ENCODE measurements around the gene S100A6.

S100A6 gene

DNA sequence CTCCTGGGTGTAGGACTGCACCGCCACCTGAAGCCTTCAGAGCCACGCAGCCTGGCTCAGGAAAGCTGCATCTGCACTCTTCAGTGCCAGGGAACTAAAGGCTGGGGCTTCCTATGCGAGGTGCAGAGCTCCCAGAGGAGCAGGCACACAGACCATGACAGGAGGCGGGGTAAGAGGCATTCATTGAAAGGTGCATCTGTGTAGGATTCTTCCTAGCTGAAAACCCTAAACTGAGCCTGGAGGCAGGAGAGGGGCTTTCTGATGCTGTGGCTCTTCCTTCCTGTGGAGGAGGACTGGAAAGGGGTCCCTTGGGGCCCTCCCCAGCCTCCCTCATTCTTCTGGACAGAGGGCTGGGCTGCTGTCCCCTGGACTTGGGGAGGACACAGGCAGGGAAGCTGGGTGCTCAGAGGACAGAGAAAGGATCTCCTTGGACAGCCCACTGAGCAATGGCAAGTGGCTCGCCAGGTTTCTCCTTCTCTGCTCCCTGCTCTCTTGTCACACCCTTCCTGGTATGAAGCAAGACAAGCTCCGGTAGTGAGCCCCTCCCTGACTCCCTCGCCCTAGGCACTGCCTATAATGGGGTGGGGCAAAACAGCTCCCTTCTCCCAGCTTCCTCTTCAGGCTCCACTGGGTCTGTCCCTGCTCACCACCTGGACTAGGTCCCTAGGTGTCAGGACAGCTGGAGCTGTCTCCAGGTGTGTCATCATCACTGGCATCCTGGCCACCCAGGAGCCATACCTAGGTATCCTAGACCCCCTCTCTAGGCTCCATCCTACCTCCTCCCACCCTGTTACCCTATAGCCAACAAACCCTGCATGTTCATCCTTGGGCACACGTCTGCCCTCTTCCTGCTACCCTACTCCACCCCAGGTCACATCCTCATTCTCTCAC is 20.0 kb downstream of the S100A6 start:
- H3K9ac ChIP-seq (ENCODE audit: low read depth, low read length) = no peak overlapping the region

DNA sequence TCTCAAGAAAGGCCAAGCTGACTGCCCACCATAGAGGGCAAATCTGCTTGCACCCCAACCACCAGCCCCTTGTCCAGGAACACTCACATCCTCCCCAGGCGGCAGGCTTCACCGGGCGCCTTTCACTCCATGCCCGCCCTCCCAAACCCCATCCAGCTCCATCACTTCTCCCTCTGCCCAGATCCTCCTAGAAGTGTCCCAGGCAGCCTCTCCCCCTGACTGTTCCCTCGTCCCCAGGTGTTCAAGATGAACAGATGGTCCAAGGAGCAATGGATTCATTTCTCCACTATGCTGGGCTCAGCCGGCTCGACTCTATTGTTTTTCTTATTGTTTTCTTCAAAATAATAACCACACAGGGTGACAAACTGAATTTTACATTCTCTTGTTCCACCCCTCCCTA is 22.1 kb downstream of the S100A6 start:
- H3K4me1 ChIP-seq (ENCODE audit: control insufficient read depth, insufficient read depth, low read length) = no peaks in the 10 kb centered on the region

More for the DNA sequence above, 20.0 kb downstream of the S100A6 start:
- no peaks in the 10 kb centered on the region for H3K36me3 ChIP-seq (ENCODE audit: control insufficient read depth, insufficient read depth, low read length)
- no peaks in the 10 kb centered on the region for H3K9me3 ChIP-seq (ENCODE audit: control insufficient read depth, insufficient read depth, low read length)
- peaks cover 50% of the 10 kb centered on the region for H3K27me3 ChIP-seq (ENCODE audit: control insufficient read depth, insufficient read depth, low read length)
- peaks cover 2% of the 10 kb centered on the region for H3K4me1 ChIP-seq (ENCODE audit: control insufficient read depth, insufficient read depth, low read length)
- H3K4me3 ChIP-seq (ENCODE audit: low read depth, low read length) = no peak overlapping the region

DNA sequence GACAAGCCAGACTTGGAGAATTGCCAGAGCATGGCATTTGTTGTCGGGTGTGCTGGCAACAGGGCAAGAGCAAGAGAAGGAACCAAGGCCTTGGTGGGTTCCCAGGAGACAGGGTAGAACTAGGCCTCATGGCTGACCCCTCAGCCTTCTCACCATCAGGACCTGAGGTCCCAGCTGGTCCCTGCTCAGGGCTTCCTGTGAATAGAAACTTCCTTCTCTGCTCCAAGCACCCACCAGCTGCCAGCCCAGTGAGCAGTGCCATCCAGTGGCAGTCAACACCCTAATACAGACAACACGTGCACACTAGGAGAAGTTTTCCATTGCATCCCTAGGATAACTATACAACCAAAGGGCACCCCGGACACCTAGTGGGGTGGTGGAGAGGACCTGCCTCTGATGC is 22.8 kb downstream of the S100A6 start:
- Histone ChIP-seq H3K9ac (ENCODE audit: low read depth, low read length) (no peak overlapping the region), H3K4me3 (ENCODE audit: low read depth, low read length) (no peak overlapping the region), H3K4me1 (ENCODE audit: control insufficient read depth, insufficient read depth, low read length) (no peaks in the 10 kb centered on the region), H3K27me3 (ENCODE audit: control insufficient read depth, insufficient read depth, low read length) (peaks cover 40% of the 10 kb centered on the region), H3K9me3 (ENCODE audit: control insufficient read depth, insufficient read depth, low read length) (no peaks in the 10 kb centered on the region), H3K36me3 (ENCODE audit: control insufficient read depth, insufficient read depth, low read length) (no peaks in the 10 kb centered on the region)

More for the DNA sequence above, 22.1 kb downstream of the S100A6 start:
- Histone ChIP-seq H3K9me3 (ENCODE audit: control insufficient read depth, insufficient read depth, low read length) (no peaks in the 10 kb centered on the region), H3K27me3 (ENCODE audit: control insufficient read depth, insufficient read depth, low read length) (peaks cover 43% of the 10 kb centered on the region), H3K4me3 (ENCODE audit: low read depth, low read length) (no peak overlapping the region), H3K9ac (ENCODE audit: low read depth, low read length) (no peak overlapping the region), H3K36me3 (ENCODE audit: control insufficient read depth, insufficient read depth, low read length) (no peaks in the 10 kb centered on the region)

DNA sequence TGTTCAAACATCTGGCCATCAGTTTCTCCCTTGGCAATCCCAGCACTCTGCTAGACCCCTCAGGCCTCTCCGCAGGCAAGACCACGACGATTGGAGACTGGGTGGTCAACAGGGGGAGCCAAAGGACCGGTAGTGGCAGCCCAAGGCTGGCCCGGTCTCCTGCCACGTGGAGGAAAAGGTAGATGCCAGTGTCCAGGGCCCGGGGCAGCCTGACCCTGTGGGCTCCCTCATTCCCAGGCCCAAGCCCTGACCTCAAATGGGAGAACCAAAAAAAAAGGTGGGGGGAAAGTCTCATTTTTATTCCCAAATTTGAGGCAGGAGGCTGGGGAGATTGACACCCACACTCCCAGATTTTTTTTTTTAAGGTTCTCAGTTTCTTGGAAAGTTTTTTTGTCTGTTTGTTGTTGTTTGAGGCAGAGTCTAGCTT is 24.8 kb downstream of the S100A6 start:
- Histone ChIP-seq H3K9ac (ENCODE audit: low read depth, low read length) (no peak overlapping the region), H3K9me3 (ENCODE audit: control insufficient read depth, insufficient read depth, low read length) (no peaks in the 10 kb centered on the region), H3K4me3 (ENCODE audit: low read depth, low read length) (no peak overlapping the region), H3K36me3 (ENCODE audit: control insufficient read depth, insufficient read depth, low read length) (no peaks in the 10 kb centered on the region), H3K4me1 (ENCODE audit: control insufficient read depth, insufficient read depth, low read length) (no peaks in the 10 kb centered on the region), H3K27me3 (ENCODE audit: control insufficient read depth, insufficient read depth, low read length) (peaks cover 29% of the 10 kb centered on the region)

DNA sequence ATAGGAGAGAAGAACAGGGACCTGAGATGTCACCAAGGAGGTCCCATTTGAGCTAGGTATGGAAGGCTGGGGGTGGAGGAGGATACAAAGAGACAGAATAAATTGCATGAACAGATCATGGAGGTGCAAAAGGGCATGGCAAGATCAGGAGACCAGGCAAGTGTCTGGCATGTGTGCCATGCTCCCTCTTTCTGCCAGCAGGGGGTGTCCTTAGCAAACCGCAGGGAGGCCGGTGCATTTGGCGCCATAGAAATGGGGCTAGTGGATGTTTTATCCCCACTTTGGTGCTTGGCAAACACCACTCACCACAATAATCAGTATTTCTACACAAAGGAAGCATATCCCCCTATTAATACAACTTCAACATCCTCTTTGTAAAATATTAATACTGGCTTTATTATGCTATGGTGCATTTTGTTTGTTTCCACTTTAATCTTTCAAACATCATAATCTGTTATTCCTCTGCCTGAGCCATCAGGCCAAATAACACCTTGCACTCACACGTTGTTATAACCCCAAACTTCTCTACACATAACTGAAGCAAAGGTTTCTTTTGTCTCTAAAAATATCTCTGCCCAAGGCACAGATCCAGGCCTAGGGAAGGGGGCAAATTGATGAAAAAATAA is 25.9 kb downstream of the S100A6 start:
- H3K27me3 ChIP-seq (ENCODE audit: control insufficient read depth, insufficient read depth, low read length) = peaks cover 21% of the 10 kb centered on the region
- H3K4me1 ChIP-seq (ENCODE audit: control insufficient read depth, insufficient read depth, low read length) = no peaks in the 10 kb centered on the region
- H3K4me3 ChIP-seq (ENCODE audit: low read depth, low read length) = no peak overlapping the region
- H3K9ac ChIP-seq (ENCODE audit: low read depth, low read length) = no peak overlapping the region
- H3K36me3 ChIP-seq (ENCODE audit: control insufficient read depth, insufficient read depth, low read length) = no peaks in the 10 kb centered on the region
- no peaks in the 10 kb centered on the region for H3K9me3 ChIP-seq (ENCODE audit: control insufficient read depth, insufficient read depth, low read length)

DNA sequence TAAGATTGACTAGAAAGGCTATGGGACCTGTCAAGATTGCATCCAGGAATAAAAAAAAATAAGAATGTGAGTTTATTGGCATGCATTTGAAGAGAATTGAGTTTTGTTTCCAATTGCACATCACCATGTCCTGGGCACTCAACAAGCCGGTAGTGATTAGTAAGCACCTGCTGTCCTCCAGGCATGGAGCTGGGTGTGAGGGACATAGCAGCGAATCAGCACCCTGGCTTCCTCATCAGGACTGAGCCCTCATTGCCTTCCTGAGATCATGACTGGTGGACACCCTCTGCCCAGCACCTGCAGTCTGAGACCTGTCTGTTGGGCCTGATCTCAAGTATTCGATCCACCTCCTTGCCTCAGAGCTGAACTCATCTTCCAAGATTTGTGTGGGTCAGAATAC is 26.8 kb downstream of the S100A6 start:
- no peak overlapping the region for H3K4me3 ChIP-seq (ENCODE audit: low read depth, low read length)
- peaks cover 21% of the 10 kb centered on the region for H3K27me3 ChIP-seq (ENCODE audit: control insufficient read depth, insufficient read depth, low read length)
- H3K4me1 ChIP-seq (ENCODE audit: control insufficient read depth, insufficient read depth, low read length) = no peaks in the 10 kb centered on the region
- no peaks in the 10 kb centered on the region for H3K9me3 ChIP-seq (ENCODE audit: control insufficient read depth, insufficient read depth, low read length)
- no peaks in the 10 kb centered on the region for H3K36me3 ChIP-seq (ENCODE audit: control insufficient read depth, insufficient read depth, low read length)
- H3K9ac ChIP-seq (ENCODE audit: low read depth, low read length) = no peak overlapping the region

DNA sequence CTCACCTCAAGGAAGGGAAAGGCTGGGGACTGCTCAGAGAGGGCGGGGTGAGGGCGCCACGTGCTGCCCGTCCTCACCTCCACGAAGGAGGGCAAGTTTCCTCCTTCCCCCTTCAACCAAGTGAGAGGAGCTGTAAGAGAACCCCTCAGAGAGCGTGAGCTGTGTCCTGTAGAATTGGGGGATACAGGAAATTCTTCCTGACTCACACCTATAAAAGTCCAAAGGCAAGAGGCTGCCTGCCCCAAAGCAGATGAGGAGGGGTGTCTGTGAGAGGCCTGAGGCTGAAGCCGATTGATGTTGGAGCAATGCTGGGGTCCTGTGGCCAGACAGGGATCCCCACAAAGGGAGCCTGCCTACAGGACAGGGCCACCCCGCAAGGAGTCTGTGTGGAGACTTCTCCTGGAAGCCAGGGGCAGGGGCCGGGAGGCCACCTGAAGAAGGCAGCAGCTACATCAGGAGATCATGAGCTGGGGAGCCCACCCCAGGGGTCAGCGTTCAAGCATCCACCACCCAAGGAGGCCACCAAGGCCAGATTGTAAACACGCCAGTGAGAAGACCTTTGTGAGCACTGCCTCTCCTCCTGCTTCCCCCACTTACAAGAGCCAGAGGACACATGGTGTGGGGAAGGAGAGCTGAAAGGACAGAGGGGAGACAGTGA is 27.7 kb downstream of the S100A6 start:
- no peaks in the 10 kb centered on the region for H3K9me3 ChIP-seq (ENCODE audit: control insufficient read depth, insufficient read depth, low read length)
- peaks cover 15% of the 10 kb centered on the region for H3K27me3 ChIP-seq (ENCODE audit: control insufficient read depth, insufficient read depth, low read length)
- no peak overlapping the region for H3K9ac ChIP-seq (ENCODE audit: low read depth, low read length)
- H3K4me1 ChIP-seq (ENCODE audit: control insufficient read depth, insufficient read depth, low read length) = no peaks in the 10 kb centered on the region
- H3K4me3 ChIP-seq (ENCODE audit: low read depth, low read length) = no peak overlapping the region
- H3K36me3 ChIP-seq (ENCODE audit: control insufficient read depth, insufficient read depth, low read length) = no peaks in the 10 kb centered on the region

DNA sequence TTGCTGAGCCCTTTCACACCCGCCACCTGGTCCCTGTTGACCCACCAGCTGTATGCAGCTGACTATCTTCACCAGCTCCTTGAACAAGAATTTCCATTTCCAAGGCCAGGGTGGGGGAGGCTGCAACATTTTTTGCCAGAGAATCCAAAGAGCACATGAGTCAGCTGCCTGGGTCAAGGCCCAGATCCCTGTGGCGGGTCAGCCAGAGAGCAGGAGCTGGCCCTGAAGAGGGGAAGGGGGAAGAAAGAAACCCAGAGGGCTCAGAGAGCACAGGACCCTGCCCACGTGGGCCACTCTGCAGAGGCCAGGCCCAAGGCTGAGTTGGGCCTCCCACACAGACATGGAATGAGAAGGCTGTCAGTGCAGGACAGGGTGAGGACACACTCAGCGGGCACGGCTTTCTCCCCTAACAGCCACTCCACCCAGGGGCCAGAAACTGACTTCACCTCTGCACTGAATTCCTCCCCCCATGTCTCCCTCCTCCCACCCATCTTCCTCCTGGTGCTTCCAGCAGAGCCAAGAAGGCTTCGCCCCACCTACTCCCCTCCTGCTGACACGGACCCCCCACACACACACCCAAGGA is 28.9 kb downstream of the S100A6 start:
- no peaks in the 10 kb centered on the region for H3K4me1 ChIP-seq (ENCODE audit: control insufficient read depth, insufficient read depth, low read length)
- no peak overlapping the region for H3K4me3 ChIP-seq (ENCODE audit: low read depth, low read length)
- H3K9me3 ChIP-seq (ENCODE audit: control insufficient read depth, insufficient read depth, low read length) = no peaks in the 10 kb centered on the region
- peaks cover 7% of the 10 kb centered on the region for H3K27me3 ChIP-seq (ENCODE audit: control insufficient read depth, insufficient read depth, low read length)
- H3K36me3 ChIP-seq (ENCODE audit: control insufficient read depth, insufficient read depth, low read length) = no peaks in the 10 kb centered on the region
- H3K9ac ChIP-seq (ENCODE audit: low read depth, low read length) = no peak overlapping the region

DNA sequence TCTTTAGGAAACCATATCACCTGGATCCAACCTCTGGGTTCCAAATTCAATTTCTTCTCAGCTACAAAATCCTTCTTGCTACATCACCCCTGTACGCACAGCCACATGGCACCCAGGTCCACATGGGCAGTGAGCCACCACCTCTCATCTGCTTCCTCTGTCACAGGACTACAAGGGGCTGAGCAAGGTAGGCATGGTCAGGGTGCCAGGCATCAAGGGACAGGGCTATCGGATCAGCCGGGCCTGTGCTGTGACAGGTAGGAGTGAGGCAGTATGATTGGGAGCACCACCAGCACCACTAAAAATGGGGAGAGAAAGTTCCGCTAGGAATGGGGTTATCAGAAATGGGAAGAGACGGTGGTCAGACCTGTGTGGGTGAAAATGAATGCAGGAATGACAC is 29.4 kb downstream of the S100A6 start:
- H3K9me3 ChIP-seq (ENCODE audit: control insufficient read depth, insufficient read depth, low read length) = no peaks in the 10 kb centered on the region
- H3K9ac ChIP-seq (ENCODE audit: low read depth, low read length) = no peak overlapping the region
- peaks cover 2% of the 10 kb centered on the region for H3K27me3 ChIP-seq (ENCODE audit: control insufficient read depth, insufficient read depth, low read length)
- H3K36me3 ChIP-seq (ENCODE audit: control insufficient read depth, insufficient read depth, low read length) = no peaks in the 10 kb centered on the region
- H3K4me3 ChIP-seq (ENCODE audit: low read depth, low read length) = no peak overlapping the region
- no peaks in the 10 kb centered on the region for H3K4me1 ChIP-seq (ENCODE audit: control insufficient read depth, insufficient read depth, low read length)

DNA sequence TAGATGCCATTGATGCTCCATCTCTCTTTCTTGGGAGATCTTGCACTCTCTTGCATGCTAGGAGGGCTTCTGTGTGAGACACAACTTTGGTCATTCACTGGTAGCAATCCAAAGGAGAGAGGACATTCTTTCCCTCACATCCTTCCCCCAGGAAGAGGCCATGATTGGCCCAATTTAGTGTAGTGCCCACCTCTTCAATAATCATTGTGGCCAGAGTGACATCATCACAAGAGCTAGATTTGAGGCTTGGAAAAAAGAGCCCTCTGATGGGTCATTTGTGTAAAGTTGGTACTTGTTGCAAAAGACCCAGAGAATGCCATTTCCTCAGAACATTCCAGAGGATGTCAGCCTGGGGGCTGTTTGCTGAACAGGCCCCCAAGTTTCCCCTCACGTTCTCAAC is 30.2 kb downstream of the S100A6 start:
- H3K9ac ChIP-seq (ENCODE audit: low read depth, low read length) = no peak overlapping the region
- H3K9me3 ChIP-seq (ENCODE audit: control insufficient read depth, insufficient read depth, low read length) = no peaks in the 10 kb centered on the region
- no peaks in the 10 kb centered on the region for H3K27me3 ChIP-seq (ENCODE audit: control insufficient read depth, insufficient read depth, low read length)
- H3K4me3 ChIP-seq (ENCODE audit: low read depth, low read length) = no peak overlapping the region
- H3K4me1 ChIP-seq (ENCODE audit: control insufficient read depth, insufficient read depth, low read length) = no peaks in the 10 kb centered on the region
- no peaks in the 10 kb centered on the region for H3K36me3 ChIP-seq (ENCODE audit: control insufficient read depth, insufficient read depth, low read length)

DNA sequence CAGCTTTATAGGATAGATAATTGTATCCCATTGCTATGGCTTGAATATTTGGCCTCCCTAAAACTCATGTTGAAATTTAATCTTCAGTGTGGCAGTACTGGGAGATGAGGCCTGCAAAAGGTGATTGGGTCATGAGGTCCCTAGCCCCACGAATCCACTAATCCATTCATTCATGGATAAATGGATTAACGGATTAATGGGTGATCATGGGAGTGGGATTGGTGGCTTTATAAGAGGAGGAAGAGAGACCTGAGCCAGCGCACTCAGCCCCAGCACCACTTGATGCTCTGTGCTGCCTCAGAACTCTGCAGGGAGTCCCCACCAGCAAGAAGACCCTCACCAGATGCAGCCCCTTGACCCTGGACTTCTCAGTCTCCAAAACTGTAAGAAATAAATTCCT is 32.0 kb downstream of the S100A6 start:
- Histone ChIP-seq H3K27me3 (ENCODE audit: control insufficient read depth, insufficient read depth, low read length) (no peaks in the 10 kb centered on the region), H3K36me3 (ENCODE audit: control insufficient read depth, insufficient read depth, low read length) (no peaks in the 10 kb centered on the region), H3K4me1 (ENCODE audit: control insufficient read depth, insufficient read depth, low read length) (no peaks in the 10 kb centered on the region), H3K9me3 (ENCODE audit: control insufficient read depth, insufficient read depth, low read length) (no peaks in the 10 kb centered on the region), H3K4me3 (ENCODE audit: low read depth, low read length) (no peak overlapping the region), H3K9ac (ENCODE audit: low read depth, low read length) (no peak overlapping the region)
